Middle frontal gyrus (tissue), 1 donor: ENCODE data around the gene NUDT3.
"Not testable (repeated sequence)": the region's sequence is repeated elsewhere in the genome, so short reads cannot be mapped to it uniquely, and the experiment has no call there.

Experiments
- DNase-seq: peaks from one replicate; pipeline ENCODE4 v3.0.0-alpha.2; 2015; ENCODE audit warnings: low spot score; ENCODE audit errors: extremely low spot score

Gene NUDT3

DNA sequence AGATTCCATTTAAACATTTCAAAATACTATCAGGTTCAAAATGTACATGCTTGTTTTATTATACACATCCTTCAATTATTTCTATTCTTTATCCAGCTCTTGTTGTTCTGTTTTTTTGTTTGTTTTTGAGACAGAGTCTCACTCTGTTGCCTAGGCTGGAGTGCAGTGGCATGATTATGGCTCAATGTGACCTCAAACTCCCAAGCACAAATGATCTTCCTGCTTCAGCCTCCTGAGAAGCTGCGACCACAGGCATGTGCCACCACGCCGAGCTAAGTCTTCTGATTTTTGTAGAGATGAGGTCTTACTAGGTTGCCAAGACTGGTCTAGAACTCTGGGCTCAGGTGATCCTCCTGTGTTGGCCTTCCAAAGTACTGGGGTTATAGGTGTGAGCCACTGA lies 99.5 kb downstream of the NUDT3 start:
- DNase-seq = no peak

DNA sequence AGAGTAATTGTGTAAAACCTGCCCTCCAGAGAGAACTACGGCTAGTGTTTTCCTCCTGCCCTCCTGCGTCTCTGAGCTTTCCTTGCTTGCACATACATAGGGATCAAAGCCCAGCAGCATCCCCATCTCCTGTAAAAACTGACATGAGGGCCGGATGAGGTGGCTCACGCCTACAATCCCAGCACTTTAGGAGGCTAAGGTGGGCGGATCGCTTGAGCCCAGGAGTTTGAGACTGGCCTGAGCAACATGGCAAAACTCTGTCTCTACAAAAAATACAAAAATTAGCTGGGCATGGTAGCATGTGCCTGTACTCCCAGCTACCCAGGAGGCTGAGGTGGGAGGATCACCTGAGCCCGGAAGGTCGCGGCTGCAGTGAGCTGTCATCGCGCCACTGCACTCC lies 103.3 kb downstream of the NUDT3 start:
- DNase-seq = no peak

DNA sequence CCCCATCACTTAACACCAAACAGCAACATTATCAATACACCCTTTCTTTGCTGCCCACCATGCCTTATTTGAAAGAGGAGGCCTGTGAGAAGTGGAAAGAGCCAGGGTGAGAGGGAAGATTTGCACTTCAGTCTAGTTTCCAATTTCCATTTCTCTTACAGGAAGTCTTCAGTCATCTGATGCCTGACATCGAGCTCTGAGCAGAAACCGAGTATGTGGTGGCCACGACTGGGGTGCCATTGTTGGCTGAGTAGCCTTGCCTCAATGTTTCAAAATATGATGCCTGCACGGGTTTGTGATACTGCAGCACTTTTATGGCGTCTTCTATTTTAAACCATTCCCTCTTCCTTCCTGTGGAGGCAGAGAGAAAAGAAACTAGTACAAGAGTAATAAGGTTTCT lies 103.9 kb downstream of the NUDT3 start:
- no peak for DNase-seq

DNA sequence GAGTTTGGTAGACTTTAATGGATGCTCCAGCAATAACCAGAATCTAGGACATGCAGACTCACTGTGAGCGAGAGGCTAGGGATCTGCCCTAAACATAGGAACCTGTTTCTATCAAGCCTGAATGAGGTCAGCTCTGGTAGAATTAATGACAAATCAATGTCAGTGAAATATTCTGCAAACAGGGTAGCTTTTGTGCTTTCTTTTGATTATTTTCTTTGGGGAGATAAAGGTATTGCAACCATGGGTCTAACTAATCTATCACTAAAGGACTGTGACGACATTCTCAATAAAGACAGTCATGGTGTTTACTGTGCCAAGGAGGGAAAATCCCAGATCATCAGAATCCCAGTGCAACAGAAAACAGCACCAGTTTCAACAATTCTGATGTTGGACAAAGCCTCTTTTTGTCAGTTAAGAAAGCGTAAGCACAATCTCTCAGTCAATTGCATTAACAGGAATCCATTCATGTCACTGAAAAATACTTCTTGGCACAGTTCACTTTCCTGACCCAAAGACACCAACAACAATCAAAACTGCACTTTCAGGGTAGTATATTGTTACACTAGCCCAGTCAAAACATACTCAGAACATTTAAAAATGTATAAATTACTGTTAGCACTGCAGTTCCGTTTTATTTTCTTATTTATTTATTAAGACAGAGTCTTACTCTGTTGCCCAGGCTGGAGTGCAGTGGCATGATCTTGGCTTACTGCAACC lies 106.9 kb downstream of the NUDT3 start:
- no peak for DNase-seq

DNA sequence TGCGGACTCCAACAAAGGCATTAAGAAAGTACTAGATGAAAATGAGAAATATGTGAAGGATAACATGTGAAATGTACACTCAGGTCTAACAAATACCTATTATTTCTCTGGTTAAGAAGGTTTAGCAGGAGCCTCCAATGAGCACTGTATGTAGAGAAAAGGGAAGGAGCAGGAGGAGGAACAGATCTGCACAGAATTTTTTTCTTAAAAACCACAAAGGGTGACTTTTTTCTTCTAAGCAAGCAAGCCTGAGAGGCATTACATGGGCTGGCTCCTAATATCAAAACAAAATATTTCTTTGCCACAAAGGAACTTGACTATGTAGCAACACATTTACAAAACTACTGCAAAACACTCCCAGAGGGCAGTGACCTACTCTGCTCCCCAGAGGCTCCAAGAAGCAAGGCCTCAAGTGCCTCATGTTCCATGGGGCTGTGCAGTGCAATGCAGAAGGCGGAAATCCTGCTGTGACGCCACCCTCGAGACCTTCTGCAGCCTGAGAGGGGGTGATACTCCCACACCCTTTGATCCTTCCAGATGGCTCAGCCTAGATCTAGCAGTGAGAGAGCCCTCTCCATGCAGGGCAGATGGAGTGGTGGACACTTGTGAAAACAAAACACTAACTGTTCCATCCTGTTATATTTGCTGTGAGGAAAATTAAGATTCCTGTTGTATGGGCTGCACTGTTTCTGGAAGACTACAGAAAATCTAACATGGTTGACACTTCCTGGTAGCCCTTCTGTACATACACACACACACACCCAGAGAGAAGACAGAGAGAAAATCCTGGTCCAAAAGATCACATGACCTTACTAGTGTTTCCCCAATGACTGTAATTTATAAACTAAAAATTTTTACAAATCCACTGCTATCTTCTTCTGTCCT lies 107.7 kb downstream of the NUDT3 start:
- no peak for DNase-seq

DNA sequence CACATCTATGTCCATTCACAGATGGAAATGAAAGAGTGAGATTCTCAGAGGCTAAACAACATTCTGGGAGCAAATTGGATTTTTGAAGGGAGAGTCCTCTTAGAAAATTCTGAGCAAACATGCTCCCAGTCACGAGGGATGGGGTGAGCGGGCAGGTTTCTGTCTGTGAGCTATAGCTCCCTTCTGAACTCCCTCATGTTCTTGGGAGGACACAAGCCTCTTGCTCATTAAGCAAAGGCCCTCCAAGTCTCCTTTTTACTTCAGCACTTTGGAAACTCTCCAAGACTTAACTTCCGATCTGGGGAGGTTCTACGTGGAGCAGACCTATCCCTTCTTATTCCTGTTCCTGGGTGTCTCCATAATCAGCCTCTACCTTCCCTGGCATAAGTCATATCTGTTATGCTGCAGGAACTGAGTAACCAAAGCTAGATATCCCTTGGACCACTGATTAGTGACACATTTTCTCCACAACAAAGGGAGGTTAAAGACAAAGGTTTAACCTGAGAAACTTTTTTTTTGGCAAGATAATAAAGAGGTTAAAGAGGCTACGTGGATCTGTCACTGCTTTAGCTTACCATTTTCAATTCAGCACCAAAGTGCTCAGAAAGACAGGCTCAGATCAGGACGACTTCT lies 110.7 kb downstream of the NUDT3 start:
- no peak for DNase-seq

DNA sequence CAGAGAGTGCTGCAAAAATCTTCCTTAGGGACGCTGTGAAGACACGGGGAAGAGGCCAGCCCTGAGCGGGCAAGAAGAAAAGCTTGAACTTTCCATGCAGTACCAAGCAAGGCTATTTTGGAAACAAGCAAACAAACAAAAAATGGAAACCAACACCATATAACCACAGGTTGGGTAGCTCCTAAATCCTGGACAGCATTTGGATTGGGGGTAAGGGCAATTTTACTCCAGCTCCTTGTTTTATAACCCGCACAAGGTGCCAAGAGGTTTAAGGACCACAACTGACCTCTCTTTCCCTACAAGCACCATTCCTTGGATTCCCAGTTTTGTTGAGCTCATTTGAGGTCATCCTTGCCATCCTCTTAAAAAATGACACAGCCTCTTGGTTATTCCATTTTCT lies 112.3 kb downstream of the NUDT3 start:
- DNase-seq = no peak

DNA sequence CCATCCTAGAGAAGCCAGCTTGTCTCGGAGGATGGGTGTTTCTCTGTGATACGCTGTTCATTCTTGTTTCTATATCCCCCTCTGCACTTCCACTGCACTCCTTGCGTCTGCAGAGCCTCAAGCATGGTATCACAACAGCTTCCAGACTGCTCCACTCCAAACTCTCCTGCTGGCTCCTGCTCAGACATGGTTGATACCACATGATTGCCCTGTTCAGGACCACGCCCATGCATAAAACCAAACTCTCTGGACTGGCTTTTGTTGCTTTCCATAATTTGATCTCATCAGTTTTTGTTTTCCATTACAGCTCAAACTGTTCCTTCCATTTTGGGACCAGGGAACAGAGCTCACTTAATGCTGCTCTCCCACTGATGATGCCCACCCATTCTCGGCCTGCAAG lies 113.6 kb downstream of the NUDT3 start:
- DNase-seq = no peak

DNA sequence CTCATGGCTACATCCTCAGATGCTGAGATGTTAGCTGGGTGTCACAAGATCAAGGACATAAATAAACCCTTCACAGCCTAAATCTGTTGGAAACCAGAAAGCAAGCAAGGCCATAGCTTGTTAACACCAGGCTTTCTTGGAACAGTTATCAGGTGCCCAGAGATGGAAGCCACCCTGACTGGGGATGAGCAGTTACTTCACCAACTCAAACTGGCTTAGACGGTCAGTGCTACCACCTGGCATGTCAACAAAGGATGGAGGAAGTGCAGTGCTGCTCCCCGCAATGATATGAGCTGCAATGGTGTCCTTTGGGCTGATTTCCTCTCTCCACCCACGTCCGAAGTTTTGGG lies 114.7 kb downstream of the NUDT3 start:
- no peak for DNase-seq

DNA sequence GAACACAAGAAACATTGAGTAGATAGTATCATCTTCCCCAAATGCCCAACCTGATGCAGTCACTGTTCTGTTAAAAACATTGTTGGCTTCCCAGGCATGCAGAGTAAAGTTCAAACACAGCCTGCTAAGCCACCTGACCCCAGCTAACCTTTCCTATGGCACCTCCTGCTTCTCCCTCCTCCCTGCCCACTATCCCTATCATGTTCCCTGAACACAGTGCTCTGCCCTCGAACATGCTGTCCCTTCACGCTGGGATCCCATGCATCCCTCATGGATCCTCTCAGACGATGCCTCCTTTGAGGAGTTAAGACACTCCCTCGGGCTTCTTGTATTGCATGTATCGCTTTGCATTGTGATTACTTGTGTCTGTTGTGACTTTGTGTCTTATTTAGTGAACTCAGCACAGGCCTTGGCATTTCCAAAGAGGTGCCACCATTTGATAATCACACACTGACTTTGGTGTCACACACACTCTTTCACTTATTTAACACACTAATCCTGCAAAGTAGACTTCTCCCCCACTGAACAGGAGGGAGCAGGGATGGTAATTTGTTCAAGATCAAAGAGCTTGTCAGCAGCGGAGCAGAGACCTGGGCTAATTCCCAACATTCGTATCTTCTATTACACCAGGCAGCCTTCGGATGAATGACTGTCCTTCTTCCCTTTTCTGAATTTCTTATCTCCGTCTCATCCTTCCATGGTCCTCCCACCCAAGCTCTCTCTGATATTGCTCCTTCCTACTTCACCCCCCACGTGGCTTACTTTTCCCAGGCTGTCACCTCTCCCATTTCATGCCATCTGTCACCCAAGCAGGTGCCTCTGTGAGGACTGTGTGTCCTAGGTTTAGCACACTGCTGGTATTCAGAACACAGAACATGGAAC lies 115.3 kb downstream of the NUDT3 start:
- DNase-seq = no peak

DNA sequence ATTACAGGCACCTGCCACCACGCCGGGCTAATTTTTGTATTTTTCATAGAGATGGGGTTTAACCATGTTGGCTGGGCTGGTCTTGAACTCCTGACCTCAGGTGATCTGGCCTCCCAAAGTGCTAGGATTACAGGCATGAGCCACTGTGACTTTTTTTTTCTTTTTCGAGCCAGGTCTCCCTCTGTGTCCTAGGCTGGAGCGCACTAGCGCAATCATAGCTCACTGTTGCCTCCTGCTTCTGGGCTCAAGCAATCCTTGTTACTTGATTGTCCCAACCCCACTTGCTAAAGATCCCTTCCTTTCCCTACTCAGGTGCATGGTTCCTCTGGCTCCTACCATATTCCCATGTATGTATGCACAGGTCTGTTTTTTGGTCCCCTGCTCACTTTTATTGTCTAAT lies 116.3 kb downstream of the NUDT3 start:
- no peak for DNase-seq

DNA sequence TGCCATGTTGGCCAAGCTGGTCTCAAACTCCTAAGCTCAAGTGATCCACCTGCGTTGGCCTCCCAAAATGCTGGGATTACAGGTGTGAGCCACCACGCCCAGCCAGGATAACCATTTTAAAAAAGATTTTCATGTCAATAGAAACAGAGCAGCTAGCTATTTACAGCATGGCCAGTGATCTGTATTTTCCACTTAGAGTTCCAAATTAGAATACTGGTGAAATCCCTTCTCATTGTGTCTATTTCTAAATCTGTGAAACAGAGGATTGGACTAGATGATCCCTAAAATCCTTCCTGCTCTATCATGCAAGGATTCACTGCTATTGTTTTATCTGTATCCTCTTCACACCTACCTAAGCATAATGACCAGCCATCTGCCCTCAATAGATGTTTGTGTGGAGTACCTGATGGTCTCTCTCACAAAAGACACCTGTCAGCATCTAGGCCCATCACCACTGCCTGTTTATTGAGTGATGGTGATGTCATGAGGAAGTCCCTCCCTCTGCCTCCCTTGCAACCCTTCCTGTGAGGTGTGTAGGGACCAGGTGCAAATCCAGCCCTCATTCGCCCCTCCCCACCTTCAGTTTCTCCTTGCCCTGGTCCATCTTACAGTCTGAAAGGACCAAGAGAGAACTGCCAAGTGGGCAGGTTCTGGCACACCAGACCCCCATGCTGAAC lies 117.2 kb downstream of the NUDT3 start:
- no peak for DNase-seq

DNA sequence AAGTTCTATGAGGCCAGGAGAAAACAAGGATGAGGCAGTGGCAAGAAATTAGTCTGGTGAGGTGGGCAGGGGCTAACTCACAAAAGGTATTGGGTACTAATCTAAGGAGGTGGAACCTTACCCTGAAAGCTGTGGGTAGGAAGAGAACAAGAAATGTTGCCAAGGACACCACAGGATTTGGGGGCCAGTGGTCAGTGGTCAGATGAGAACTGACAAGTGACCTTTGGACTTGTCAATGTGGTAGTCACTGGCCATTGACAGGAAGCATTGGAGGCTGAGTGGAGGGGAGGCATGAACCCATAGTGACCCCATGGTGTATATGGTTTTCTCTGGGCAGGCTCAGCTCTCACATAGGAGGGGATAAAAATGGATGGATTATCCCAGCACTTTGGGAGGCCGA lies 118.3 kb downstream of the NUDT3 start:
- no peak for DNase-seq

DNA sequence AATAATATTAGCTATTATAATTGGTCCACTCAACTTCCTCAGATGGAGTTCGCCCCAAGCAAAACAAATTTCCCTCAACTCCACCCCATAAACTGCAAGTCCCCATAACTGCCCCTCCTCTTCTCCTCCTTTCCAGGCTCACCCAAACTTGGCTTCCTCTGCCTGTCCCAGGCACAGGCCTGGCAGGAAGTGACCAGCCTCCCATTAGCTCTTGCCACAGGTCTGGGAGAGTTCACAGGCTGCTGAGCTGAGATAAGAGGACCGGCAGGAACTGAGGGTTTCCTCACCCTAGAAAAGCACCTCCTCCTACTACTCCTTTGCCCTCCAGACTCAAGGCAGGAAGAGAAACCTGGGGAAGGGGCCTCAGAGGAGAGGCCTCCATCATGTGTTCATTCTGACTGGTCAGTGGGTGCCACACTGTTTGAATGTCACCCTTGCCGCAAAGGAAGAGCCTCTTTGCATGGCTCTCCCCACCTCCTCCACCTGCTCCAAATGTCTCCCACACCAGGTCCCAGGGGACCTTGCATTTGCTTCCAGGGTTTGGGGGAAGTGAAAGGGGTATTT lies 119.1 kb downstream of the NUDT3 start:
- DNase-seq = no peak

DNA sequence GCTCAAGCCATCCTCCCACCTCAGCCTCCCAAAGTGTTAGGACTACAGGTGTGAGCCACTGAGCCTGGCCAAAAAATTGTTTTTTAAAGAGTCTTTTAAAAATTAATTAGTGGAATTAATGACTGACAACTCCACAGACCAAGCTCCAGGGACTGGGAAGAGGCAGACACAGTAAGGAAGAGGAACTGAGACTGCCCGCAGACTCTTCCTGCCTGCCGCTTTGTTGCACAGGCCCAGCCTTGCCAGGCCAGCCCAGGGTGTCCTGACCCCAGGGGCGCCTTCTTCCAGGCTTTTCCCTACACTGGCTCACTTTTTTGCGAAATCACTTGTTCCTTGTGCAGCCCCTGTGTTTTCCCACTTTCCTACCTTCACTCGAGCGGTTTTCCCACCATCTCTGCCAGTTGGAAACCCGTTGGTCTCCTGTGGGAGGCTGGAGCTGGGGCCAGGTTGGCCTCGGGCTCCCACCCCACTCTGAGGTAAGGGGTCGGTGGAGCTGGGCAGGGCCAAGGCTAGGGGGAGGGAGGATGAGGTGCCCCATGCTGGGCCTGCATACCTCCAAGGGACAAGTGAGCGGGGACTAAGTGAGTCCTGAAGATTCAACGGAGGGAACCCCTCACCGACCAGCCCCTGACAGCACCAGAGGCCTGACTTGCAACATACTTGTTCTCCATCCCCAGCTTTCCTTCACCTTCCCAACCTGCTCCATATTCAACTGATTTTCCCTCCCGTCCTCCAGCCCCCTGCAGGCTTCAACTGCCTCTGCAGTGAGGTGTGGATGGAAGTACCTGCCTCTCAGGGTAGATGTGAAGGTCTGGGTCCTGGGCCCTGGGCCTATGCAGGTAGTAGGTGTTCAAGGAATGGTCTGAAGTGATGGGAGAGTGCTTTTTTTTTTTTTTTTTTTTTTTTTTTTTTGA lies 120.2 kb downstream of the NUDT3 start:
- no peak for DNase-seq

DNA sequence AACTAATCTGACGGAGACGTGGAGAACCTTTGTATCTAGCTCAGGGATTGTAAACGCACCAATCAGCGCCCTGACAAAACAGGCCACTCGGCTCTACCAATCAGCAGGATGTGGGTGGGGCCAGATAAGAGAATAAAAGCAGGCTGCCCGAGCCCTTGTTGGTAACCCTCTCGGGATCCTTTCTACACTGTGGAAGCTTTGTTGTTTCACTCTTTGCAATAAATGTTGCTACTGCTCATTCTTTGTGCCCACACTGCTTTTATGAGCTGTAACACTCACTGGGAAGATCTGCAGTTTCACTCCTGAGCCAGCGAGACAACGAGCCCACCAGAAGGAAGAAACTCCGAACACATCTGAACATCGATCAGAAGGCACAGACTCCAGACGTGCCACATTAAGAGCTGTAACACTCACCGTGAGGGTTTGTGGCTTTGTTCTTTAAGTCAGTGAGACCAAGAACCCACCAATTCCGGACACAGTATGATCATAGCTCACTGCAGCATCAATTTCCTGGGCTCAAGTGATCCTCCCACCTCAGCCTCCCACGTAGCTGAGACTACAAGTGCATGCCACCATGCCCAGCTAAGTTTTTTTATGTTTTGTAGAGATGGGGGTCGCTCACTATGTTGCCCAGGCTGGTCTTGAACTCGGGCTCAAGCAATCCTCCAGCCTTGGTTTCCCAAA lies 122.7 kb downstream of the NUDT3 start:
- not testable (repeated sequence) for DNase-seq

DNA sequence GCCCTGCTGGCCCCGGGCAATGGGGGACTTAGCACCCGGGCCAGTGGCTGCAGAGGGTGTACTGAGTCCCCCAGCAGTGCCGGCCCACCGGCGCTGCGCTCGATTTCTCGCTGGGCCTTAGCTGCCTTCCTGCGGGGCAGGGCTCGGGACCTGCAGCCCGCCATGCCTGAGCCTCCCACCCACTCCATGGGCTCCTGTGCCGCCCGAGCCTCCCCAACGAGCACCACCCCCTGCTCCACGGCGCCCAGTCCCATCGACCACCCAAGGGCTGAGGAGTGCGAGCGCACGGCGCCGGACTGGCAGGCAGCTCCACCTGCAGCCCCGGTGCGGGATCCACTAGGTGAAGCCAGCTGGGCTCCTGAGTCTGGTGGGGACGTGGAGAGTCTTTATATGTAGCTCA lies 123.3 kb downstream of the NUDT3 start:
- DNase-seq = not testable (repeated sequence)

DNA sequence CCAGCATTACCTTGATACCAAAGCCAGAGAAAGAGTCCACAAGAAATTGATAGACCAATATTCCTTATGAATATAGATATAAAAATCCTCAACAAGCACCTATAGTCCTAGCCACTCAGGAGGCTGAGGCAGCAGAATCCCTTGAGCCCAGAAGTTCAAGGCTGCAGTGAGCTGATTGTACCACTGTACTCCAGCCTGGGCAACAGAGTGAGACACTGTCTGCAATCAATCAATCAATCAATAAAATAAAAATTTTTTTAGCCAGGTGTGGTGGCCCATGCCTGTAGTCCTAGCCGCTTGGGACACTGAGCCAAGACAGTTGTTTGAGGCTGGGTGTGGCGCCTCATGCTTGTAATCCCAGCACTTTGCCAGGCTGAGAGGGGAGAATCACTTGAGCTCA lies 124.7 kb downstream of the NUDT3 start:
- DNase-seq = no peak

DNA sequence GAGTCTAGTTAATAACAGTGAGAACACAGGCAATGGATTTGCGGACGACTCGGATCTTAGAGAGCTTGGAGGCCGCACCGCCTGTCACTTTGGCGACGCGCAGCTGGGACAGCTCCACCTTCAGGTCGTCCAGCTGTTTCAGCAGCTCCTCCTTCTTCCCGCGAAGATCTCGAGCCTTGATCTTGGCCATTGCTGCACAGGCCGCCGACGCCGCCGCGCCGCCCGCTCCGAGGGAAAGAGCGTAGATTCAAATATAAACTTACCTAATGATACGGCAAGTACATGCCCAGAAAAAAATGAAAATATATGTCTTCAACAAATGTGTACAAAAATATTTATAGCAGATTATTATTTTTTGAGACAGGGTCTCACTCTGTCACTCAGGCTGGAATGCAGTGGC lies 129.0 kb downstream of the NUDT3 start:
- DNase-seq = not testable (repeated sequence)
